Measurements from ENCODE around the gene P2RY2.

GRCh38 chr11:73225001-73225686, 7.1 kb downstream of the P2RY2 start:
- TF ChIP-seq, protein P1, sequence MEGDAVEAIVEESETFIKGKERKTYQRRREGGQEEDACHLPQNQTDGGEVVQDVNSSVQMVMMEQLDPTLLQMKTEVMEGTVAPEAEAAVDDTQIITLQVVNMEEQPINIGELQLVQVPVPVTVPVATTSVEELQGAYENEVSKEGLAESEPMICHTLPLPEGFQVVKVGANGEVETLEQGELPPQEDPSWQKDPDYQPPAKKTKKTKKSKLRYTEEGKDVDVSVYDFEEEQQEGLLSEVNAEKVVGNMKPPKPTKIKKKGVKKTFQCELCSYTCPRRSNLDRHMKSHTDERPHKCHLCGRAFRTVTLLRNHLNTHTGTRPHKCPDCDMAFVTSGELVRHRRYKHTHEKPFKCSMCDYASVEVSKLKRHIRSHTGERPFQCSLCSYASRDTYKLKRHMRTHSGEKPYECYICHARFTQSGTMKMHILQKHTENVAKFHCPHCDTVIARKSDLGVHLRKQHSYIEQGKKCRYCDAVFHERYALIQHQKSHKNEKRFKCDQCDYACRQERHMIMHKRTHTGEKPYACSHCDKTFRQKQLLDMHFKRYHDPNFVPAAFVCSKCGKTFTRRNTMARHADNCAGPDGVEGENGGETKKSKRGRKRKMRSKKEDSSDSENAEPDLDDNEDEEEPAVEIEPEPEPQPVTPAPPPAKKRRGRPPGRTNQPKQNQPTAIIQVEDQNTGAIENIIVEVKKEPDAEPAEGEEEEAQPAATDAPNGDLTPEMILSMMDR (IDR thresholded peaks at IDR 0.05; ENCODE audit: low read depth, low read length) = no peak
- no peak for TF ChIP-seq EZH2phosphoT487 (IDR thresholded peaks at IDR 0.05; ENCODE audit: low read depth)
